Measurements from ENCODE around the gene LAIR2.

DNA sequence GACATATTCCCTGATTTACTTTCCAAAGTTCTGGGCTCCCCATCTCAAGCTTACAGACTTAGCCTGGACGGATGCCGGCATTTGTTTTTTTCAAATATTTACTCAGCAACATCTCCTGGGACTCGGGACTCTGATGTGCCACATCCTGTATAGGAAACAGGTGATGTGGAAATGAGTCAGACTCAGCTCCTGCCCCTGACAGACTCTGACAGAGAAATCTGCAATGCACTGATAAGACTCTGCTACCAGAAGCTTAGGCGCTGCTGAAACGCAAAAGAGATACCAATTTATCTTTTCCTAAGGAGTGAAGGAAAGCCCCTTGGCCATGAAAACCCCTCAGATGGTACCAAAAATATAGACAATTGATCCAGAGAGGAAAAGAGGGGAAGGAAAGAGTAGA lies 16.2 kb downstream of the LAIR2 start:
- no peak for TF ChIP-seq CHD2 (IDR thresholded peaks at IDR 0.05; ENCODE audit: low read length, partially characterized antibody)
- TF ChIP-seq, protein P1, sequence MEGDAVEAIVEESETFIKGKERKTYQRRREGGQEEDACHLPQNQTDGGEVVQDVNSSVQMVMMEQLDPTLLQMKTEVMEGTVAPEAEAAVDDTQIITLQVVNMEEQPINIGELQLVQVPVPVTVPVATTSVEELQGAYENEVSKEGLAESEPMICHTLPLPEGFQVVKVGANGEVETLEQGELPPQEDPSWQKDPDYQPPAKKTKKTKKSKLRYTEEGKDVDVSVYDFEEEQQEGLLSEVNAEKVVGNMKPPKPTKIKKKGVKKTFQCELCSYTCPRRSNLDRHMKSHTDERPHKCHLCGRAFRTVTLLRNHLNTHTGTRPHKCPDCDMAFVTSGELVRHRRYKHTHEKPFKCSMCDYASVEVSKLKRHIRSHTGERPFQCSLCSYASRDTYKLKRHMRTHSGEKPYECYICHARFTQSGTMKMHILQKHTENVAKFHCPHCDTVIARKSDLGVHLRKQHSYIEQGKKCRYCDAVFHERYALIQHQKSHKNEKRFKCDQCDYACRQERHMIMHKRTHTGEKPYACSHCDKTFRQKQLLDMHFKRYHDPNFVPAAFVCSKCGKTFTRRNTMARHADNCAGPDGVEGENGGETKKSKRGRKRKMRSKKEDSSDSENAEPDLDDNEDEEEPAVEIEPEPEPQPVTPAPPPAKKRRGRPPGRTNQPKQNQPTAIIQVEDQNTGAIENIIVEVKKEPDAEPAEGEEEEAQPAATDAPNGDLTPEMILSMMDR (IDR thresholded peaks at IDR 0.05), result no peak
- TF ChIP-seq POLR2A (IDR thresholded peaks at IDR 0.05; ENCODE audit: low read length), result no peak
- TF ChIP-seq POLR2AphosphoS2 (conservative IDR thresholded peaks at IDR 0.05; ENCODE audit: low read length), result no peak
